ENCODE data around the gene CTPS1. TPM values are rescaled to one million over a fixed set of nuclear protein-coding genes. Genes with fewer than 3 reads are reported as not detected.

The CTPS1 gene, protein sequence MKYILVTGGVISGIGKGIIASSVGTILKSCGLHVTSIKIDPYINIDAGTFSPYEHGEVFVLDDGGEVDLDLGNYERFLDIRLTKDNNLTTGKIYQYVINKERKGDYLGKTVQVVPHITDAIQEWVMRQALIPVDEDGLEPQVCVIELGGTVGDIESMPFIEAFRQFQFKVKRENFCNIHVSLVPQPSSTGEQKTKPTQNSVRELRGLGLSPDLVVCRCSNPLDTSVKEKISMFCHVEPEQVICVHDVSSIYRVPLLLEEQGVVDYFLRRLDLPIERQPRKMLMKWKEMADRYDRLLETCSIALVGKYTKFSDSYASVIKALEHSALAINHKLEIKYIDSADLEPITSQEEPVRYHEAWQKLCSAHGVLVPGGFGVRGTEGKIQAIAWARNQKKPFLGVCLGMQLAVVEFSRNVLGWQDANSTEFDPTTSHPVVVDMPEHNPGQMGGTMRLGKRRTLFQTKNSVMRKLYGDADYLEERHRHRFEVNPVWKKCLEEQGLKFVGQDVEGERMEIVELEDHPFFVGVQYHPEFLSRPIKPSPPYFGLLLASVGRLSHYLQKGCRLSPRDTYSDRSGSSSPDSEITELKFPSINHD
- 65.1 TPM for polyA plus RNA-seq (2013, experiment 1 of 2; ENCODE audit: insufficient read length)
- polyA plus RNA-seq (2013, experiment 2 of 2; ENCODE audit: insufficient read length) = 63.5 TPM

DNA sequence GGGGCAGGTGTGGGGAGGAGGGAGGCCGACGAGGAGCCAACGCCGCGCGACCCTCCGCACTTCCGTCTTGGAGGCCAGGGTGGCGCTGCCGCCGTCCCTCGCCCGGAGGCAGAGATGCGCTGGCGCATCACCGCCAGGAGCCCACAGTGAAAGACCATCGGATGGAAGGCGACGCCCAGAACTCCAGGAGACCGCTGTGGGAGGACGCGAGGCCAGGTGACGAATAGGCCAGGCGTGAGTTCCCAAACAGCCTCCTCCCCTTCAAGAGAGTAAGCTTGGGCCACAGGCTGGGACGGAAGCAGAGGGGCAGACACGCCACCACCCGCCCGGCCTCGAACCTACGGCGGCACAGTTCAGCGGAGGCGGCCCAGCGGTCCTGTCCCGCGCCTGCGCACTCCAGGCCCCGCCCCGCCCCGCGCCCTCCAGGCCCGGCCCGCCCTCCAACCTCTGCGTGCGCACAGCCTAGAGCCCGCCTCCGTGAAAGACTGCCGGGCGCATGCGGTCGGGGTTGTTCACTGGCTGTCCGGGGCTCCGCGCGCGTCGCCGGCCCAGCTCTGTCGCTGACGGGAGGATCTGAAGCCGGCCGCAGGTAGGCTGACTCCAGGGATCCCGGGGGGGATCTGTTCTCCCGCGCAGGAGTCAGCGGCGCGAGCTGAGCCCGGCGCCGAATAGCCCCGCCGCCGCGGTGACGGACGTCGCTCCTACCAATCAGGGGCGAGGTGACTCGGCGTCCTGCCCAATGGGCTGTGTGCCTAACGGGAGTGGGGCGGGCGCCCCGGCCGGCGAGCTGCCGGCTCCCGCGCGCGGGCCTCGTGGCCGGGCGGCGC lies at the start of gene CTPS1:
CTPS1 (plus strand) TSS at position 456 of the 827 bp plus-strand sequence. CDS start 3,595 bp downstream, outside the sequence.
- DNase-seq = peak; percentile 95

DNA sequence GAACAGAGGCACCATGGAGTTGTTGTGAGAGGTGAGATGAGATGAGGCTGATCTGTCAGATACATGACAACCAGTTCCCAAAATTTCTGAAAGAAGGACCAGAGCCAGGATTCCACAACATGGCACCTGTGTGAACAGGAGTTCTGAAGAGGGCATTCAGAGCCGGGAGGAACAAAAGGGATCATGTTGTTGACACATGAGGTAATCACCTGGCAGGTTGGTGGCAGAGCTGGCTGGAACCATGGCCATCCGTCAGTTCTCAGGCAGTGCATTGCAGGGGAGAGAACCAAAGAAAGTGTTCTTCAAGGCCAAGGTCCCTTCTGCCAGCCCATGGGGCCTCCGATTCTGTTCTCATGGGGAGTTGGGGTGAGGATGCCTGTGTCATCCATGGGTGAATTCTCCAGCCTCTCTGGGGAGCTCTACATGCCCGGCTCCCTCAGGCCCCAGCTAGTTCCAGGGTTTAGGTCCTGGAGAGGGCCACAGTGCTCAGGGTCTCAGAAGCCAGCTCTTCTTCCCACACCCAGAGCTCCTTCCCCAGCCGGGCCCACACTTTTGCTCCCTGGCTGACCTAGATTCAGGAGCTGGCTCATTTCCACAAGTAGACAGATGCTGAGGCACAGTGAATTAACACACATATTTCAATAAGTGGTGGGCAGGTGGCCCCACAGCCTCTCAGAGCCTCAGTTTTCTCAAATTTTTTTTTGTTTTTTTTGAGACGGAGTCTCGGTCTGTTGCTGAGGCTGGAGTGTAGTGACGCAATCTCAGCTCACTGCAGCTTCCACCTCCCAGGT lies 49.1 kb upstream of the CTPS1 start:
- DNase-seq = no peak

DNA sequence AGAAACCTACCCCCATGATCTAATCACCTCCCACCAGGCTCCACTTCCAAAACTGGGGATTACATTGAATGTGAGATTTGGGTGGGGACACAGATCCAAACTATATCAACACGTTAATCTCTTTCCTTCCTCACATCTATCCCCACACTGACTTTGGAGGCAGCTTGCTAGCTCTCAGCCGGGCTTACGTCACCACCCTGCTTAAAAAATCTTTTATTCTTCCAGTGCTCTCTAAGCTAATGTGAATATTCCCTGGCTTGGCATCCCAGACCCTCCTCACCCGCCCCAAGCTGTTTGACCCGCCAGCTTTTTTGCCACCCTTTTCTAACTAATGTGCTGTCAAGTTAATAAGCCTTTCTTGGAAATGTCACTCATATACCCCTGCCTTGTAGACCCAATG lies 47.9 kb upstream of the CTPS1 start:
- no peak for DNase-seq

DNA sequence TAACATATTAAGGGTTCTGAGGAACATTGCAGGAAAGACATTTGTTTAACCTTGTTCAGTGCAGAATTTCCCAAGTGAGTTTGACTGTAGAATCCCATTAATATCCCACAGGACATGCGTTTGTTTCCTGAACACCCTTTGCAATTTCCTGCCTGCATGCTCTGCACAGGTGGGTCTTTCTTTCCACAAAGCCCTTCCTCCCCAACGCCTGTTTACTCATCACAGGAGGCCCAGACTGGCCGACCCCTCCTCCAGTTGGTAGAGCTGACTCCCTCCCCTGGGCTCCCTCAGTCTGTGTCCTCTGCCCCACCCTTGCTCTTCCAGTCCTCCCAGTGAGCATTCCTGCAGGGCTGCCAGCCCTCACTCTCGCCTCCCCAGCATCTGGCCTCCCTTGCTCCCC lies 47.5 kb upstream of the CTPS1 start:
- DNase-seq = no peak

DNA sequence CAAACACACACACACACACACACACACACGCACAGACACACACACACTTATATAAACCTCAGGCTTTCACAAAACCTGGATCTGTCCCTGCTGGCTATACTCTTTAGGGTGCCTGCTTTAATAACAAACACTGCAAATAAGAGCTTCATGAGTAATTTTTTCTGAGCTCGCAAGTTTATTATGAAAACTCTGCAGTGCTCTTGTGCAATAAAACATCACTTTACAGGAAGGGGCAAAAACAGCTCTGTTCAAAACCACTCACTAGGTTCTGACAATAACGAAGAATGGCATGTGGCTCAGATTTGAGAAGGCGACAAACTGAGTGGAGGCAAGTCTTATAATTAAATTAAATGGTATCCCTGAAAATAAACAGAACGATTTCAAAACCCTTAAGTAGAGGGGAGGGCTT lies 42.6 kb upstream of the CTPS1 start:
- DNase-seq = peak; percentile 42

DNA sequence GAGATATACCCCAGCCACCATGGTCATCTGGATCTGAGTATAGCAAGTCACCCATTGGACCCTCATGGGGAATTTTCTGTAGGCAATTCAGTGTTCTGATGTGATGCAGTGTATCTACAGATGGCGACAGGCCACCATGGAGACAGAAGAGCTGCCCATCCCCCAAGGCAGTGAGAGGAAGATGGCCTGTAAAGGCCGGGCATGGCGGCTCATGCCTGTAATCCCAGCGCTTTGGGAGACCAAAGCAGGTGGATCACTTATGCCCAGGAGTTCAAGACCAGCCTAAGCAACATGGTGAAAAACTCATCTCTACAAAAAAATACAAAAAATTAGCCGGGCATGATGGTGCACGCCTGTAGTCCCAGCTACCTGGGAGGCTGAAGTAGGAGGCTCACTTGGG lies 41.1 kb upstream of the CTPS1 start:
- no peak for DNase-seq

DNA sequence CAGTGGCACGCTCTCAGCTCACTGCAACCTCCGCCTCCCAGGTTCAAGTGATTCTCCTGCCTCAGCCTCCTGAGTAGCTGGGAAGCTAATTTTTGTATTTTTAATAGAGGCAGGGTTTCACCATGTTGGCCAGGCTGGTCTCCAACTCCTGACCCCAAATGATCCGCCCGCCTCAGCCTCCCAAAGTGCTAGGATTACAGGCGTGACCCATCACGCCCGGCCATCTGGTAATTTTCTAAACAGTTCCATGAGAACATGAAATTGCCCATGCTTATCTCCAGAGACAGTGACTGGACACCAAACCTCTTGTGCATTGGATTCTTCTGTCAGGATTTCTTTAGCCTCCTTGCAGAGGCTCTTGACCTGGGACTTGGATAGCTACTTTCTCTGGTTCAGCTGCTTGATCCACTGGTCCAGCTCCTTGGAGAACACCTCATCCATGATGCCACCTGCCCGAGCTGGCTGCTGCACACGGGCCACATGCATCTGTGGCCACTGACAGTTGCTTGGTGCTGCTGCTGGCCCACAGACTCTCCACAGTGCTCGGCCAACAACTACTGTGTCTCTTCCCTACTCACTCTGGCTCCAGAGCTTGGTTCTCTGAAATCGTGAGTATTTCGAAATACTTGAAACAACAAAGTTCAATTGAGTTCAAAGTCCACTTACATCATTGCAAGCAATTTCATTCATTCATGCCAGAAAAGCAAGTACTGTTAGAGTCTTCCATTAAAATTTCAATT lies 40.0 kb upstream of the CTPS1 start:
- no peak for DNase-seq

DNA sequence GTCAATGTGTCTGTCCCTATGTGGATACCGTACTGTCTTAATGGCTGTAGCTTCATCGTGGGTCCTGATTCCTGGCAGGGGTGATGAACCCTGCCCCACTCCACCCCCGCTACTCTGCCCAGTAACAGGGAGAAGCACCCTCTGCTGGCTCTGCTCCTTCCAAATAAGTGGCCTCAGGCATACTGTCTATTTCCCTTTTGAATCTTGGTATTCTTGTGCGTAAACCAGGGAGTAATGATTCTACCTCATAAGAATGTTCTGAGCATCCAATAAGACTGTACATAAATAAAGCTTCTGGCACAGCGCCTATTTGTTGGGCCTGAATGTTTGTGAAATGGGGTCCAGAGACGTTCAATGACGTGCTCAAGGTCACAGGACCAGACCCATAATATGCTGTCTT lies 35.2 kb upstream of the CTPS1 start:
- peak; percentile 28 for DNase-seq

DNA sequence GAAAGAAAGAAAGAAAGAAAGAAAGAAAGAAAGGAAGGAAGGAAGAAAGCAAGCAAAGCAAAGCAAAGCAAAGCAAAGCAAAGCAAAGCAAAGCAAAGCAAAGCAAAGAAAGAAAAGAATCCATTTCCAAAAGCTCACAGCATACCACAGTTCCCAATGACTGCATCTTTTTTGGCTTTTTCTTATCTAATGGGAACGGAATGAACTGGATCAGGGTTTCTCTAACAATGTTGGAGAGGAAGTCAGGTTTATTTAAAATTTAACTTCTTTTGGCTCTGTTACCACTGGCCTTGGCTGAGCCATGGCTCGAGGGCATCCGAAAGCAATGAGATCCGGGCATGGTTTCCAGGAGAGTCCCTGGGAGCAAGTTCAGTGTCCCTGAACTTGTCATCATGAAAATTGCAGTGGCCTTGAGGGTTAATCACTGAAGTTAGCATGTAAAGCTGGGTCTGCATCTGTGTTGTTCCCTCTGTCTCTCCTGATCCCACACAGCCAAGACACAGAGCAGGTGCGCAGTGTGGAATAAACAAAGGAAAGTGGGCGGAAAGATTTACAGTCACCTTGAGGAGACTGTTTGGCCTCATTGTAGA lies 34.6 kb upstream of the CTPS1 start:
- no peak for DNase-seq

DNA sequence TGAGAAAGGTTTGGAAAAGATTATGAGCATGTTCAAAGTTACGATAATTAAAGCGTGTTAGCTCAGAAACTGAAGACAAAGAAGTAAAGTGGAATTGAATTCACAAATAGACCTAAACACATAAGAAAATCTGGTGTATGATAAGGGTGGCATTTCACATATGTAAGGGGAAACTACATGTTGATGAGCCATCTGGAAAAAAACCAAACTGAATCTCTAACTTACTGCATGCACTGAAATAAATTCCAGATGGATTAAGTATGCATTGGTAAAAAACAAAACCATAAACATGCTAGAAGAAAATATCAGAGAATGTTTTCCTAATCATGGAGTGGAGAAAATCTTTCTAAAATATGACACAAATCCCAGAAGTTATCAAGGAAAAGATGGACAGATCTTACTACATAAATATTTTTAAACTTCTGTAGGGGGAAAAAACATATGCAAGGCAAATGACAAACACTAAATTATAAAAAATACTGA lies 34.0 kb upstream of the CTPS1 start:
- DNase-seq = peak; percentile 11

DNA sequence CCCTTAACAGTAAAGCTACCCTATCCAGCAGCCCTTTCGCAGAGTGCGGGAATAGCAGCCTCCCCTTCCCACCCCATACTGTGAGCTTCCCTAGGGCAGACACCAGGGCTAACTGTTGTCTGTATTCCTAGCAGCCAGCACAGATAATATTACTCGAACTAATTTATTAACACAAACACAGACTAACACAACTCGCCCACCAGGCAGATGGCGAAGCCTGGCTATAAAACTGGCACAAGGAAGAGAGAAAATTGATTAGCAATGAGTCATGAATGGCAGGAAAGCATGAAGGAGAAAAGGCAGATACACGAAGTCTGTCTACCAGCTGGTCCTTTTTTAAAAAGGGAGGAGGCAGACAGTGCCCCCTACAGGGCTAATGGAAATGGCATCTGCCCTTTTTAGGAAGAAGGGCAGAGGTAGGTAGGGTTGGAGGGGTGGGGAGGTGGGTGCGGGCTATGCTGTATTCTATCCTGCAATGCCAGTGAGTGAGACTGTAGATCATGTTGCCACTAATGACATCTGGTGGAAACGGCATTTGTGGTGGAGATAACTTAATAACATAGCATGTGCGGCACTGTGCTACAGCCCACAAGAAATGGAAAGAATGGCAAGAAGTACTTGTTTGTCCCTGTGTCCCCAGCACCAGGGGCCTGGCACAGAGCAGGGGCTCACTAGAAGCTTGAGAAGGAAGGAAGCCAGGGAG lies 30.6 kb upstream of the CTPS1 start:
- peak; percentile 67 for DNase-seq

DNA sequence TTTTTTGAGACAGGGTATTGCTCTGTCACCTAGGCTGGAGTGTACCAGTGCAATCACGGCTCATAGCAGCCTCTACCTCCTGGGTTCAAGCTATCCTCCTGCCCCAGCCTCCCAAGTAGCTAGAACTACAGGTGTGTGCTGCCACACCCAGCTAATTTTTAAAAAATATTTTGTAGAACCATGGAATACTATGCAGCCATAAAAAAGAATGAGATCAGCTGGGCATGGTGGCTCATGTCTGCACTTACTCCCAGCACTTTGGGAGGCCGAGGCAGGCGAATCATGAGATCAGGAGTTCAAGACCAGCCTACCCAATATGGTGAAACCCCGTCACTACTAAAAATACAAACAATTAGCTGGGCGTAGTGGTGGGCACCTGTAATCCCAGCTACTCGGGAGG lies 29.9 kb upstream of the CTPS1 start:
- no peak for DNase-seq

DNA sequence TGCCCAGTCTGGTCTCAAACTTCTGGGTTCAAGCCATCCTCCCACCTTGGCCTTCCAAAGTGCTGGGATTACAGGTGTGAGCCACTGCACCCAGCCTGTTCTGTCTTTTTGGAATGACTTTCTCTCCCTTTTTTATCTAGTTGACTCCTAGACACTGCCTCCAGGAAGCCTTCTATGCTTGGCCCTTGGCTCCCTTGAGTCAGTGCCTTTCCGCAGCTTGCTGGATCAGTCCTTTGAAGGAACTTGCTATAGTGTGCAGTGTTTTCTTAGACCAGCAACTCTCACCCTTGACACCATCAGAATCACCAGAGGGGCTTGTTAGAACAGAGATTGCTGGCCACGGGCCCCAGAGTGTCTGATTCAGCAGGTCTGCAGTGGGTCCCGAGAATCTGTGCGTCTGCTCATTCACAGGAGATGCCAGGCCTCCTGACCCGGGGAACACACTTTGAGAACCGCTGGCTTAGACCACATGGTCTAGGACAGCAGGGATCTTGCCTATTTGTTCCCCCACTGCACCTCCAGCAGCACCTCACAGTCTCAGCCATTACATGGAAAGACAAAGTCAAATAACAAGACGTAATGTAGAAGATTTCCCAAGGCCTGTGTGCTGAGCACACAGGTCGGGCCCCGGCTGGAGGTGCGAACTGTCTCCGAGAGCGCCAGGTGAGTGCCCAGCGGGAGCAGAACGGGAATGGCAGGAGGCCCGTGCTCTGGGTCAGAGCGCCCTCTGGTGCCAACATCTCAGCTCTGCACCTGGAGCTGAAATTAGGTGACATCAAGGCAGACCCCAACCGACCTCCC lies 27.4 kb upstream of the CTPS1 start:
- DNase-seq = peak; percentile 44

DNA sequence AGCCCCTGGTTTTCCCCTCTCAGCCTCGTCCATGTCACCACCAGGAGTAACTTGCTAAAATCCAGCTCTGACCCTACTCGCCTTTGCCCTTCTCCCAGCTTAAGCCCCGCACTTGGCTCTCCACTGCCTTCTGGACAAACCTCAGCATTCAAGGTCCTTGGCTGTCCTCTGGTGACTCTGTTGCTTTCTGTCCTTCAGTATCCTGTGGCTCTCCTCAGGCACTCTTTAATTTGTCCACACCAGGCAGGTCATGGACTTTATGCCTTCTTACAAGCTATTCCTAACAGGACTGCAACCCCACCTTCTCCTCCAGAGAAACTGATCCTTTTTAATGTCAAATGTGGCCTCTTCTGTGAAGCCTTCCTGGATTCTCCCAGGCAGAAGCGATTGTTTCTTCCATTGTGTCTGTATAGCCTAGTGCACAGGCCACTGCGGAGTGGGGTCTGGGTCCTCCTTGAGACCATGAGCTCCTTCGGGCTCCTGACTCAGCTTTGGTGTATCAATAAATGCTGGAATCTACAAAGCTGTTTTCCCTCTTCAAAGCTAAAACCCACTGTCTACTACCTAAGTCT lies 26.7 kb upstream of the CTPS1 start:
- no peak for DNase-seq

DNA sequence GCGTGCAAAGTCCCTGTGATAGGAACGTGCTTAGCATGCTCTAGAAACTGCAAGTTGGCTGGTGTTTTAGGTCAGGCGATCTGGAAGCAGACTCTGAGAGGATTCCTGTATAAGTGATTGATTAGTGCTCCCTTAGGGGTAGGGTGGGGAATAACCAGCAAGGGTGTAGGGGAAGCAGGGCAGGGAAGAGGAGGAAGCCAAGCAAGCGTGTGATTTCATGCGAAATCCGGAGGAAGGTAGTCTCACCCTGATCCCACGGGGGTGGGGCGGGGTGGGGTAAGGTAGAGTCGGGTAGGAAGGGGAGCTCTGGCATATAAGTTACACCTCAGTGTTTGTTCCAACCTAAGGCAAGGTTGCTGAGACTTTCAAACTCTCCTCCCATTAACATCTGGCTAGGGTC lies 24.9 kb upstream of the CTPS1 start:
- DNase-seq = no peak

DNA sequence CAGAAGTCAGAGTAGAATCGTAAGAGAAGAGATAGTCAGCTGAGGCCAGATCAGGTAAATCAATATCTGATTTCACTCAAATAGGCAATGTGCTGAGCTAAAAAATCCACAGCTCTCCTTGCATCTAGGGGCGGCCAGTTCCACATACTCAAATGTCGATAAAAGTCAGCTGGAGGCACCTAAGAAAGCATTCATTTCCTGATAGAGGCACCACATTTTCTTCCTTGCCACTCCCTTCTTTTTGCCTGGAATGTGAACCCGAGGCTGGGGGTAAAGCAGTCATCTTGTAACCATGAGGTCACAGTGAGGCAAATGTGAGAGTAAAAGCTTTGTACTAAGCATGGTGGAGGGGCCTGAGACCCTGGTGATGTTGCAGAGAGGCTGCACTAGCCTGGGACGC lies 24.2 kb upstream of the CTPS1 start:
- no peak for DNase-seq

DNA sequence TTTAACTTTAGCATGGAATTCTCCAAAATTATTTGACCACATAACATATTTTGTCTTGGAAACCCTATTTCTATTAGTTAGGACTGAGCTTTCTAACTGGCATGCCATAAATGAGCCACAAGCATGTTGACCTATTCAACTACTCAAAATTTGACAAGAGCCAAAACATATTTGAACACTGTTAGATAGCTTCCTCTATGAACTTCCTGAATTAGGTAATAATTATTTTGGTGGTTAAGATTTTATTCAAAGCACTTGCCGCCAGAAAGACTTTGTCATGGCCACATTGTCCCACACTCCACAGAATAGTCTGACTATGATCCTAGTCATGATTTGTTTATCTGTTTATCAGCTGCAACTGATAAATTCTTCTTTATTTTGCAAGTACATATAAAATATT lies 23.1 kb upstream of the CTPS1 start:
- DNase-seq = no peak

DNA sequence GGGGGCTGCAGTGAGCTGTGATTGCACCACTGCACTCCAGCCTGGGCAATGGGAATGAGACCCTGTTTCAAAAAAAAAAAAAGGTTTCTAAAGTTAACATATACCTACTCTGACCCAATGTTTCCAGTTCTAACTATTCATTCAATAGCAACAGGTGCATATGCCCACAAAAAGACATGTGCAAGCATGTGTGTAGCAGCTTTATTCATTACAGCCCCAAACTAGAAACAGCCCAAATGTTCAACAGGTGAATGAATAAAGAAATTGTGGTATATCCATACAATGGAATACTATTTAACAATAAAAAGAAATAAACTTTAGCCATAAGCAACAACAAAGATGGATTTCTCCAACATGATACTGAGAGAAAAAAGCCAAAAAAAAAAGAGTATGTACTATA lies 21.3 kb upstream of the CTPS1 start:
- no peak for DNase-seq

DNA sequence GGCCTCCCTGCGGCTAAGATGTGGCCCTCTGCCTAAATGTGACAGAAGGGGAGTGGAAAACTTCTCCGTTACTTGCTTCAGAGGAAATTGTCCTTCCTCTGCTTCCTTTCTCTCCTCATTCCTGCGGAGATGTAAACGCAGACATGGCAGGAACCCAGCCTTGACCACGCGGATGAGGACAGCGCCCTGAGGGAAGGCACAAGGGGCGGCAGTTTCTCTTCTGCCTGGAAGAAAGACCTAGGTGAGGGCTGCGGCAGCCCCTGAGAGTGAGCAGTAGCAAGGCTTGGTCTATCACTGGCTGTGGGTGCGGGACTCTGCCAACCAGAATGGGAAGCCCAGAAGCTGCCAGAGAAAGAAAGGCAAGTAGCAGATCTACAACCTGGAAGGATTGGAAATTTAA lies 14.0 kb upstream of the CTPS1 start:
- no peak for DNase-seq

Measured in fibroblast of skin of scalp (primary cell).